GM19043 (cell line): ENCODE results near the gene SLC35F3.
"Not testable (repeated sequence)": the region's sequence is repeated elsewhere in the genome, so short reads cannot be mapped to it uniquely, and the experiment has no call there.

Experiments
- ATAC-seq: cut with Tn5 transposase; IDR thresholded peaks from one replicate; pipeline ENCODE4 v1.9.1; 2021; ENCODE audit warnings: low read depth; ENCODE audit not compliant: unreplicated experiment

Gene SLC35F3

GRCh38 chr1:234094172-234094571 lies 189.7 kb downstream of the SLC35F3 start:
- ATAC-seq = no peak

GRCh38 chr1:234096161-234096770 lies 191.8 kb downstream of the SLC35F3 start:
- ATAC-seq = no peak

- no peak for ATAC-seq
Measured at GRCh38 chr1:234102583-234102982, 198.1 kb downstream of the SLC35F3 start.

GRCh38 chr1:234103198-234103597 lies 198.7 kb downstream of the SLC35F3 start:
- ATAC-seq = no peak

GRCh38 chr1:234106032-234106431 lies 201.6 kb downstream of the SLC35F3 start:
- no peak for ATAC-seq

GRCh38 chr1:234107416-234108021 lies 203.0 kb downstream of the SLC35F3 start:
- ATAC-seq = no peak

- no peak for ATAC-seq
Measured at GRCh38 chr1:234108921-234109320, 204.4 kb downstream of the SLC35F3 start.

- no peak for ATAC-seq
Measured at GRCh38 chr1:234109840-234110239, 205.4 kb downstream of the SLC35F3 start.

- no peak for ATAC-seq
Measured at GRCh38 chr1:234111458-234112142, 207.1 kb downstream of the SLC35F3 start.

- no peak for ATAC-seq
Measured at GRCh38 chr1:234114648-234115307, 210.3 kb downstream of the SLC35F3 start.

- no peak for ATAC-seq
Measured at GRCh38 chr1:234118911-234119310, 214.4 kb downstream of the SLC35F3 start.

- no peak for ATAC-seq
Measured at GRCh38 chr1:234119431-234119830, 215.0 kb downstream of the SLC35F3 start.

GRCh38 chr1:234120327-234120944 lies 216.0 kb downstream of the SLC35F3 start:
- ATAC-seq = no peak

GRCh38 chr1:234121659-234122058 lies 217.2 kb downstream of the SLC35F3 start:
- not testable (repeated sequence) for ATAC-seq

GRCh38 chr1:234122571-234122970 lies 218.1 kb downstream of the SLC35F3 start:
- not testable (repeated sequence) for ATAC-seq

- no peak for ATAC-seq
Measured at GRCh38 chr1:234123867-234124266, 219.4 kb downstream of the SLC35F3 start.

GRCh38 chr1:234125283-234125682 lies 220.8 kb downstream of the SLC35F3 start:
- no peak for ATAC-seq

- no peak for ATAC-seq
Measured at GRCh38 chr1:234125714-234126113, 221.2 kb downstream of the SLC35F3 start.

GRCh38 chr1:234127026-234127671 lies 222.7 kb downstream of the SLC35F3 start:
- ATAC-seq = no peak

- no peak for ATAC-seq
Measured at GRCh38 chr1:234132795-234133194, 228.3 kb downstream of the SLC35F3 start.
